ENCODE measurements around the gene TTC7B. TPM values are rescaled to one million over a fixed set of nuclear protein-coding genes. Genes with fewer than 3 reads are reported as not detected.
A peak's percentile ranks its signal among the peaks of the same experiment; 100 is the strongest.

The TTC7B gene
- total RNA-seq, 1 donor from 2014 or later, result 20.6 TPM

- no peaks in the 10 kb centered on the region for H3K9me3 Mint-ChIP-seq
These were observed 173.9 kb downstream of the TTC7B start for GRCh38 chr14:90642244-90642717.

GRCh38 chr14:90641615-90642243 lies 174.5 kb downstream of the TTC7B start:
- Mint-ChIP-seq H3K36me3 (peaks cover 34% of the 10 kb centered on the region), H3K4me1 (peaks cover 48% of the 10 kb centered on the region), H3K9me3 (no peaks in the 10 kb centered on the region), H3K27me3 (ENCODE audit: insufficient read depth, low read depth) (peaks cover 4% of the 10 kb centered on the region), H3K27ac (peak overlapping the region; percentile 99), H3K4me3 (peak overlapping the region; percentile 71)
- TF ChIP-seq EZH2 (IDR thresholded peaks at IDR 0.05) (no peak), EZH2phosphoT487 (IDR thresholded peaks at IDR 0.05) (no peak), CTCF (IDR thresholded peaks at IDR 0.05) (no peak)
- peaks cover 52% of the 10 kb centered on the region for H3K4me1 ChIP-seq
- H3K9me3 ChIP-seq (ENCODE audit: low read depth), result no peaks in the 10 kb centered on the region
- no peaks in the 10 kb centered on the region for H3K27me3 ChIP-seq
- peaks cover 53% of the 10 kb centered on the region for H3F3A ChIP-seq (ENCODE audit: low read depth)
- H3K4me3 ChIP-seq, result peak overlapping the region; percentile 22
- H3K27ac ChIP-seq, result peak overlapping the region; percentile 96
- H3K9ac ChIP-seq, result no peak overlapping the region
- H3K4me2 ChIP-seq, result peak overlapping the region; percentile 72
- H3K36me3 ChIP-seq, result no peaks in the 10 kb centered on the region
- no peaks in the 10 kb centered on the region for H3K79me2 ChIP-seq (ENCODE audit: low read depth)
- no peak overlapping the region for H2AFZ ChIP-seq (replicated peaks)
- peak; percentile 51 for DNase-seq (ENCODE audit: low spot score)
- H4K20me1 ChIP-seq (ENCODE audit: low read depth), result no peaks in the 10 kb centered on the region

More at GRCh38 chr14:90642244-90642717, 173.9 kb downstream of the TTC7B start:
- H4K20me1 ChIP-seq (ENCODE audit: low read depth), result no peaks in the 10 kb centered on the region
- peak overlapping the region; percentile 96 for H3K27ac ChIP-seq
- no peaks in the 10 kb centered on the region for H3K27me3 ChIP-seq
- peaks cover 52% of the 10 kb centered on the region for H3K4me1 ChIP-seq
- H3K9ac ChIP-seq, result no peak overlapping the region
- Mint-ChIP-seq H3K4me1 (peaks cover 51% of the 10 kb centered on the region), H3K36me3 (peaks cover 37% of the 10 kb centered on the region), H3K4me3 (peak overlapping the region; percentile 63), H3K27me3 (ENCODE audit: insufficient read depth, low read depth) (peaks cover 4% of the 10 kb centered on the region), H3K27ac (peak overlapping the region; percentile 99)
- peaks cover 53% of the 10 kb centered on the region for H3F3A ChIP-seq (ENCODE audit: low read depth)
- H3K79me2 ChIP-seq (ENCODE audit: low read depth), result no peaks in the 10 kb centered on the region
- H2AFZ ChIP-seq (replicated peaks), result no peak overlapping the region
- peak overlapping the region; percentile 22 for H3K4me3 ChIP-seq
- H3K9me3 ChIP-seq (ENCODE audit: low read depth), result no peaks in the 10 kb centered on the region
- H3K36me3 ChIP-seq, result no peaks in the 10 kb centered on the region
- peak overlapping the region; percentile 72 for H3K4me2 ChIP-seq
- no peak for TF ChIP-seq CTCF (IDR thresholded peaks at IDR 0.05)
- TF ChIP-seq EZH2 (IDR thresholded peaks at IDR 0.05), result no peak
- no peak for TF ChIP-seq EZH2phosphoT487 (IDR thresholded peaks at IDR 0.05)
- peak; percentile 89 for DNase-seq (ENCODE audit: low spot score)

- Histone ChIP-seq H3F3A (ENCODE audit: low read depth) (peaks cover 53% of the 10 kb centered on the region), H3K9ac (no peak overlapping the region), H3K27me3 (no peaks in the 10 kb centered on the region), H3K27ac (peak overlapping the region; percentile 96), H3K4me1 (peaks cover 52% of the 10 kb centered on the region), H4K20me1 (ENCODE audit: low read depth) (no peaks in the 10 kb centered on the region), H3K4me2 (peak overlapping the region; percentile 72), H3K9me3 (ENCODE audit: low read depth) (no peaks in the 10 kb centered on the region), H3K4me3 (peak overlapping the region; percentile 22), H3K79me2 (ENCODE audit: low read depth) (no peaks in the 10 kb centered on the region), H2AFZ (replicated peaks) (no peak overlapping the region), H3K36me3 (no peaks in the 10 kb centered on the region)
- DNase-seq (ENCODE audit: low spot score), result no peak
- Mint-ChIP-seq H3K27me3 (ENCODE audit: insufficient read depth, low read depth) (peaks cover 4% of the 10 kb centered on the region), H3K9me3 (peaks cover 2% of the 10 kb centered on the region), H3K27ac (peak overlapping the region; percentile 99), H3K36me3 (peaks cover 30% of the 10 kb centered on the region), H3K4me1 (peaks cover 48% of the 10 kb centered on the region), H3K4me3 (peak overlapping the region; percentile 46)
- TF ChIP-seq EZH2 (IDR thresholded peaks at IDR 0.05), result no peak
- no peak for TF ChIP-seq CTCF (IDR thresholded peaks at IDR 0.05)
- TF ChIP-seq EZH2phosphoT487 (IDR thresholded peaks at IDR 0.05), result no peak
These were observed 175.1 kb downstream of the TTC7B start for GRCh38 chr14:90641168-90641567.

All from neural progenitor cell (in vitro differentiated cells).